22Rv1 (cell line): ENCODE results near the gene MSL2.

Source experiments
- ZFX ChIP-seq: fragments of 450-650 bp; IDR thresholded peaks from 2 replicates; pipeline ENCODE4 v1.6.1; 2017; ENCODE audit warnings: antibody characterized with exemption, borderline replicate concordance
- TF ChIP-seq, protein P1 (sequence below): fragments of 450-650 bp; IDR thresholded peaks from 2 replicates; pipeline ENCODE4 v1.5.1; 2017; ENCODE audit warnings: mild to moderate bottlenecking

- TF ChIP-seq, protein P1, sequence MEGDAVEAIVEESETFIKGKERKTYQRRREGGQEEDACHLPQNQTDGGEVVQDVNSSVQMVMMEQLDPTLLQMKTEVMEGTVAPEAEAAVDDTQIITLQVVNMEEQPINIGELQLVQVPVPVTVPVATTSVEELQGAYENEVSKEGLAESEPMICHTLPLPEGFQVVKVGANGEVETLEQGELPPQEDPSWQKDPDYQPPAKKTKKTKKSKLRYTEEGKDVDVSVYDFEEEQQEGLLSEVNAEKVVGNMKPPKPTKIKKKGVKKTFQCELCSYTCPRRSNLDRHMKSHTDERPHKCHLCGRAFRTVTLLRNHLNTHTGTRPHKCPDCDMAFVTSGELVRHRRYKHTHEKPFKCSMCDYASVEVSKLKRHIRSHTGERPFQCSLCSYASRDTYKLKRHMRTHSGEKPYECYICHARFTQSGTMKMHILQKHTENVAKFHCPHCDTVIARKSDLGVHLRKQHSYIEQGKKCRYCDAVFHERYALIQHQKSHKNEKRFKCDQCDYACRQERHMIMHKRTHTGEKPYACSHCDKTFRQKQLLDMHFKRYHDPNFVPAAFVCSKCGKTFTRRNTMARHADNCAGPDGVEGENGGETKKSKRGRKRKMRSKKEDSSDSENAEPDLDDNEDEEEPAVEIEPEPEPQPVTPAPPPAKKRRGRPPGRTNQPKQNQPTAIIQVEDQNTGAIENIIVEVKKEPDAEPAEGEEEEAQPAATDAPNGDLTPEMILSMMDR: no peak
- TF ChIP-seq ZFX: no peak
These were observed 13.8 kb upstream of the MSL2 start for GRCh38 chr3:136209921-136210320.
